GM12865 (cell line): ENCODE results near the gene CYP27A1.

Experiments
- DNase-seq: peaks from one replicate; pipeline ENCODE4 v3.0.0; 2010; ENCODE audit warnings: low read depth
- H3K4me3 ChIP-seq: 2 replicates; pipeline ENCODE4 v1.5.1; 2011; ENCODE audit warnings: mild to moderate bottlenecking, low read depth, low read length, control low read depth
- TF ChIP-seq, protein P1 (sequence below): IDR thresholded peaks from 2 replicates; pipeline ENCODE4 v1.5.1; 2011; ENCODE audit warnings: low read length, control low read depth, low read depth, inconsistent platforms; ENCODE audit not compliant: insufficient read depth; ENCODE audit errors: missing control alignments

Gene CYP27A1

DNA sequence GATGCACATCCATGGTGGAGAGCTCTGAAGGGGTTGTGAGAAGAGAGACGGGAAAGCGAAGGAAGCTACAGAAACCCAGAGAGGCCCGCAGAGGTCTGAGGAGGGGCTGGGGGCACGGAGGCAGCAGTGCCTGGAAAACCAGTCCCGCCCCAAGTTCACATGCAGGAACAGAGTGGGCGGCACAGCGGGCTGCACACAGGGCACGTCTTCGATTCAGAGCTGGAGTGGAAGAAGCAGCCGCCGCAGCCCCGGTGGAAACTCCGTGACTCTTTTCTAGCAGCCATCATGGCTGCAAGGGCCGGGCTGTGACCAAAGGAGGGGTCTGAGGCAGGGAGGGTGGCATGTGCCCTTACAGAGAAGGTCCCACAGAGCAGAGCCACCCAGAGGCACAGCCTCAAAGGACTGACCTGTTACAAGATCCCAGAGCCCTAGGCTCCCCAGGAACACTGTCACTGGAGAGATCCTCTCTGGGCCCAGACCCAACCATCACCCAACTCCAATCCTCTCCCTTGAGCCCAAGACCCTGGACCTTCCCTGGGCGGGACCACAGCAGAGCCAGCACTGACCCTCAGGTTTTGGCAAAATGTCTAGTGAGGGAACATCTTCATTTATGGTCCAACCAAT, 38.9 kb downstream of the CYP27A1 start:
- no peak for DNase-seq
- no peak overlapping the region for H3K4me3 ChIP-seq

DNA sequence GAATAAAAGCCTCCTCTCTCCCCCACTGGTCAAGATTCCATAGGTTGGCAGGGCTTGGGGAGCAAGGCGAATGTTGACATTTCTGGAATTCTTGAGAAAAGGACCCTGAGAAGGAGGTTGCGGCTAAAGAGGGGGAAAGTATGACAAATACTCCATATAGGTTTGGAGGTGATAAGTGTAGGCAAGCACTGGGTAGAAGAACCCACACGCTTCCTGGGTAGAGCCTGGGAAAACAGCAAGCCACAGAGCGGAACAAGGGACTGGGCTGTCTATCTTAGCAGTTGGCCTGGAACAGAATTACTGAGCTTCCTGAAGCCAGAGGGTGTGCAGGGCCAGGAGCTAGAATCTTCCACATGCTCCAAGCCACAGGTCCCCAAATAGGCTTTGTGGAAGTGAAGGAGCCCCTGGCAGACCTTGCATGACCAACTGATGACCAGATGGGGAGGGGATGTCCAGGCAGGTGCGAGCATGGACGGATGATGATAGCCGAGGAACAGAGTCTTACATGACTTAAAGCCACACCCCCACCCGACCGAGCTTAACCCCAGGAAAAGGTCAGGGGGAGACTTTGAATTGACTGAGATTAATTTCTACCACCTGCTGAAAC, 39.8 kb downstream of the CYP27A1 start:
- no peak for DNase-seq
- no peak overlapping the region for H3K4me3 ChIP-seq
- TF ChIP-seq, protein P1, sequence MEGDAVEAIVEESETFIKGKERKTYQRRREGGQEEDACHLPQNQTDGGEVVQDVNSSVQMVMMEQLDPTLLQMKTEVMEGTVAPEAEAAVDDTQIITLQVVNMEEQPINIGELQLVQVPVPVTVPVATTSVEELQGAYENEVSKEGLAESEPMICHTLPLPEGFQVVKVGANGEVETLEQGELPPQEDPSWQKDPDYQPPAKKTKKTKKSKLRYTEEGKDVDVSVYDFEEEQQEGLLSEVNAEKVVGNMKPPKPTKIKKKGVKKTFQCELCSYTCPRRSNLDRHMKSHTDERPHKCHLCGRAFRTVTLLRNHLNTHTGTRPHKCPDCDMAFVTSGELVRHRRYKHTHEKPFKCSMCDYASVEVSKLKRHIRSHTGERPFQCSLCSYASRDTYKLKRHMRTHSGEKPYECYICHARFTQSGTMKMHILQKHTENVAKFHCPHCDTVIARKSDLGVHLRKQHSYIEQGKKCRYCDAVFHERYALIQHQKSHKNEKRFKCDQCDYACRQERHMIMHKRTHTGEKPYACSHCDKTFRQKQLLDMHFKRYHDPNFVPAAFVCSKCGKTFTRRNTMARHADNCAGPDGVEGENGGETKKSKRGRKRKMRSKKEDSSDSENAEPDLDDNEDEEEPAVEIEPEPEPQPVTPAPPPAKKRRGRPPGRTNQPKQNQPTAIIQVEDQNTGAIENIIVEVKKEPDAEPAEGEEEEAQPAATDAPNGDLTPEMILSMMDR: no peak

More for the DNA sequence above, 38.9 kb downstream of the CYP27A1 start:
- TF ChIP-seq, protein P1: no peak

DNA sequence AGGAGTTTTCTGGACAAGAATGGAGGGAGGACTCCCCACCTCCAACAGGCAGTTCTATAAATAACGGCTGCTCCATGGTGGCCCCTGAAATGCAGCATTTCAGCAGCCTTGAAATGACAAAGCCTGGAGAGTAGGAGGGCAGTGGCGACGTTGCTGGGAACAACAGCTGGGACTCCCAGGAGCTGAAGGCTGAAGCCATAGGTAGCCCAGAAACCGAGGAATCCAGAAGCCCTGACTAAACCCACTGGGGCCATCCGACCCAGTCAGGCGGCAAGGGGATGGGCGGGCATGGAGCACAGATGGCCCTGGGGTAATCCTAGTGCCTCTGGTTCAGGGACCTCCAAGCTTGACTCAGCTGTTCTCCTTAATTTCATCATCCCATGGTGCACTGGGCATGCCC, 40.7 kb downstream of the CYP27A1 start:
- no peak for DNase-seq
- H3K4me3 ChIP-seq: no peak overlapping the region
- TF ChIP-seq, protein P1: no peak

DNA sequence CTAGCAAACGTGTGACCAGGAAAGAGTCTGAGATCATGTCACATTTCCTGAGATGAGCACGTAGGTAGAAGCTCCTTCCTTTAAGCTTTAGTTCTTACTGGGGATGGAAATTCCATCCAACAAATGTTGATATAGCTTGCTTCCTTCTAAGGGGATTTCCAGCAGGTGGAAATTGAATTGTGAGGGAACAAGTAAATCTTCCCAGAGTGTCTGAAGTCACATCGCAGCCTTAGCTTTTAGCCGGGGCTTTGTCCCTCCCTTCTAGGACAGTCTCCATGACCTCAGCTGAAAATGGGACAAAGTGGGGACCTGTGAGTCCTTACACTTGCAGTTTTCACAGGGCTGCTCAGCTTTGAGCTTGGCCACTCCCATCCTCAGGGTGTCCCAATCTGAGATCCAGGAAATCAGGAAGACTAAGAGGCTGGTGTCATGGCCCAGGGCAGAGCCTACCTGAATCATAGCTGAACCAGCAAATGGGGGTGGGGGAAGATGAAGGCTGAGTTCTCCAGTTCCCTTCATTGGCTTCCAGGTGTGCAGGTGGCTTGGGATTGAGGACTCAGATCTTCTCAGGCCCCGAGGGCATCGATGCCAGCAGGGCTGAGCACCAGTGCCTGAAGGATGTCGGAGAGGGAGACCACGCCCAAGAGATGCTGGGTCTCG, 41.4 kb downstream of the CYP27A1 start:
- no peak for DNase-seq
- TF ChIP-seq, protein P1: no peak

DNA sequence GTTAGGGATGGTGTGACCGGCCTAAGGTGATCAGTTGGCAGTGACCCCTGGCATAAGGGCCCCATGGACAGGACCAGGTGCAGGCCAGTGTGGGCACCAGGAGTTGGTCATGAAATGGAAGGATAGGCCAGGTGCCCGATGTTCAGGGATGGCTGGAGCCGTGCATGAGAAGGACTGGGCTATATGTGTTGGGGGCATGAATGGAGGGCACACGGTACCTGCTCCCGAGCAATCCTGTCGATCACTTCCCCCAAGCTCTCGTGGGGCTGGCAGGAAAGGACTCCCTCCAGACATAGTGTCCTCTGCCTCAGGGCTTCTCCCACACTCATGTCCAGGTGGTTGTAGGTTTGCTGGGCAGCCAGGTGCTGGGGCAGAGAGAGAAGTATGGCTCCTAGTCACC, 42.1 kb downstream of the CYP27A1 start:
- TF ChIP-seq, protein P1: no peak
- no peak overlapping the region for H3K4me3 ChIP-seq
- DNase-seq: no peak

More for the DNA sequence above, 41.4 kb downstream of the CYP27A1 start:
- no peak overlapping the region for H3K4me3 ChIP-seq

DNA sequence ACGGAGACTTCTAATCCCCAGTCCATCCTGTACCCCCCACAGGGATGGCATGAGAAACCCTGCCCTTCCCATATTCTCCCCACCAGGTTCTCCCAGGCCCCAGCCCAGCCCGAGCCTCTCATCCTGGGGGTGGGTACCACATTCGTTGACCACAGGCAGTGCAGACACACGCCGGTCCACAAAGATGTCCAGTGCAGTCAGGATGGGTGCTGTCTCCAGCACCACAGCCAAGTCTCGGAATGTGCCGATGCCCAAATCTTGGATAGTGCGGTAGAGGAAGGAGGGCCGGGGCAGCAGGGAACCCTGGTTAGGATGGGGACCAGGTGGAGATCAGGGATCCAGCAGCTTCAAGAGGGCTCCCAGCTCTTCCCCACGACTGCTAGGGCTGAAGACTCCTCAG, 44.8 kb downstream of the CYP27A1 start:
- TF ChIP-seq, protein P1: no peak
- no peak overlapping the region for H3K4me3 ChIP-seq
- no peak for DNase-seq
